ENCODE data around the gene TOMM40L.
A peak's percentile ranks its signal among the peaks of the same experiment; 100 is the strongest.
"Not testable (repeated sequence)": the region's sequence is repeated elsewhere in the genome, so short reads cannot be mapped to it uniquely, and the experiment has no call there.

TOMM40L gene

GRCh38 chr1:161222175-161223019 is 3.5 kb upstream of the TOMM40L start:
- DNase-seq = no peak

DNA sequence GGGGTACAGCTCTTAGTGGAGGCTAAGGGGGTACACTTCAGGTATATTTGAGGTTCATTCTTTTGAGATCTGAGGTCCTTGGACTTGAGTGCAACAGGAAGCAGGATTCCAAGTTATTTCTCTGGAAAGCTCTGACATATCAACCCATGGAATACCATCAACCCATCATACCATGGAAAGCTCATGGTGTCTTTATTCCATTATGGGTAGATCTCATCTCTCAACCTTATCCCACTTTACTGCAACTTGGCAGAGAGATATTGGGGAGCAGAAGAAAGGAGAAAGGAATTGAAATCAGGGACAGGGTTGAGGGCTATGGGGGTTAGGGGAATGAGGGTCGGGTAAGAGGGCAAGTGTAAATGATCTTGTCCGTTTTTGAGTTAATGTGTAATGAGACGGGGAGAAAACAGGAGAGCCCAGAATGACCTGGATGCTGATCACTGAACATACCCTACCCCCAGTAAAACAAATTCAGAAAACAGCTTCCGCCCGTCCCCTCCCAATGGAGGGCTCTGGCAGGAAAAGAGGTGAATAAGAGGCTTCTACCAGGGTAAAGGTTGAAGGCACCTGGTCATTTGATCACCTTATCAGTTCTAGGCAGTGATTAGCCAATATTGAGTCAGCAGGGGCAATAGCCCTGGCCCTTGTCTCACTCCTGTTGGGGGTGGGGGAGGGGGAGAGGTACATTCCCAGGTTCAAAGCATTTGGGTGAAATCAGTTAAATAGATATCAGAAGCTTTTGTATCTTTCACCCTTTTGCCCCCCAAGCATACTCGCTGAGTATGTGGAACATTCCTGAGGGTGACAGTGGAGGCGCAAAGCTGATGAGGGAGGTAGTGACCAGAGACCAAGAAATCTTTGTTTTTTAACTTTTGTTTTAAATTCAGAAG is 1.8 kb upstream of the TOMM40L start:
- no peak for DNase-seq

DNA sequence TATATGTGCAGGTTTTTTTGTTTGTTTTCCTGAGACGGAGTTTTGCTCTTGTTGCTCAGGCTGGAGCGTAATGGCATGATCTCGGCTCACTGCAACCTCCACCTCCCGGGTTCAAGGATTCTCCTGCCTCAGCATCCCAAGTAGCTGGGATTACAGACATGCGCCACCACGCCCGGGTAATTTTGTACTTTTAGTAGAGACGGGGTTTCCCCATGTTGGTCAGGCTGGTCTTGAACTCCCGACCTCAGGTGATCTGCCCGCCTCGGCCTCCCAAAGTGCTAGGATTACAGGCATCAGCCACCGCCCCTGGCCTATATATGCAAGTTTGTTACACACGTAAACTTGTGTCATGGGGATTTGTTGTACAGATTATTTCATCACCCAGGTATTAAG is 1.2 kb upstream of the TOMM40L start:
- DNase-seq = not testable (repeated sequence)

DNA sequence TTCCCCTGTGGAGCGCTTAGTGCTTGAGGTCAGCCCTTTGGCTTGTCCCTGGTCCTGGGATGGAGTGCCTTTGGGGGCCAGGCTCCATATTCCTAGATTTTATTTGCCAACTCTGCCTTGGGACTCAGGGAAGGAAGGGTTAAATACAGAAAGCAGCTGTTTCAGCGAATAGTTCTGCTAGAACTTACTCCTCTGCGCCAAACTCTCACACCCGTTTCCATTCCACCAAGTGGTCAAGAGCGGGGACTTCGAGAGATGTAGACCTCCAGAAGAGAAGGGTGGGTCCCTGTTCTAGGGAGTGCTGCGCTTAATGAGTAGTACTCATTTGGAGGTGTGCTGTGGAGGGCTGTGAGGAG is 704 bp upstream of the TOMM40L start:
- no peak for DNase-seq

DNA sequence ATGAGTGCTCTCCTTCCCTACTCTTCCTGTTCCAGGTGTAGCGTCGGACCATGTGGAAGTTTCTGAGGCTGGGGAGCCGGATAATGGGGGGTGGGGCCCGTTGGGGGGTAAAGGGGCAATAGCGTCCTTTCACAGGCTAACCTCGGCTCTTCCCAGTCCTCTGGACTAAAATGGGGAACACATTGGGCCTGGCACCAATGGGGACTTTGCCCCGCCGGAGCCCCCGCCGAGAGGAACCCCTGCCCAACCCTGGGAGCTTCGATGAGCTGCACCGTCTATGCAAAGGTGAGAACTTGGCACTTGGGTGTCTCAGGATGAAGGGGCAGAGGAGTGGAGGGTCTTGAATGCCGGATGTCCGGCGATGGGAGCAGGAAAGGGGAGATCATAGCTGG is 456 bp downstream of the TOMM40L start:
- no peak for DNase-seq

DNA sequence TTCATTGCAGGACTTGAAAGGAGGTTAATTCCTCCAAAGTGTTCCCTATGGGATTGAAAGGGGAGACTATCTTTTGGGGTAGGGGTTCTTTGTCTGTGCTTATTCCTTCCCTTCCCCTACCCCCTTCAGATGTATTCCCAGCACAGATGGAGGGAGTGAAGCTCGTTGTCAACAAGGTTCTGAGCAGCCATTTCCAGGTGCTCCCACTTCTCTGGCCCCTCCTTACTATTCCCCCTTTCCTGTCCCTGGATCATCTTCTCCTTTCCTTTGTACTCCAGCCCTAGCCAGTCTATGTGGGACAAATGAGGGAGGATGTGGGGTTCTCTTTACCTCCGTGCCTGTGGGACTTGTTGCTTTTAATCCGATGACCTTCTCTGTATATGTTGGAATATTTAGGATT is 899 bp downstream of the TOMM40L start:
- DNase-seq = no peak

GRCh38 chr1:161227196-161227871 is 1.5 kb downstream of the TOMM40L start:
- DNase-seq = peak; percentile 95 to 96

- DNase-seq = no peak
Observed at GRCh38 chr1:161228032-161228431, 2.2 kb downstream of the TOMM40L start.

- DNase-seq = no peak
Observed at GRCh38 chr1:161229896-161230295, 4.0 kb downstream of the TOMM40L start.

DNA sequence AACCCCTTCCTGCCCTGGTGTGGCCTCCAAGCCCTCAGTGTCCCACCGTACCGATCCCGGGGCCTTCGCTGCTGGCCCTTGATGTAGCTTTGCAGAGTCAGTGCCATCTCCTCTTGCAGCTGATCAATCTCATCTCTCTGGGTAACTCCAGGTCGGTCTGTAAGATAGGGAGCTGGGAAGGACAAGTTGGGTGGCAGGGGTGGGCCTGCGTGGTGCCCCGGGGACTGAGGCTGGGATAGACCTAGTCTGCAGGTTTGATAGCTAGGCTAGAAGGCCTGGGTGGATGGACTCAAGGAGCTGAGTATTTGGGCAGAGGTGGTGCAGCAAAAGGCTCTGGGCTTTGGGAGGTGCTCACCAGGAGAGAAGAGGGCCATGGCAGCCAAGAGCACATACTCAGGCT is 4.9 kb downstream of the TOMM40L start:
- no peak for DNase-seq

DNA sequence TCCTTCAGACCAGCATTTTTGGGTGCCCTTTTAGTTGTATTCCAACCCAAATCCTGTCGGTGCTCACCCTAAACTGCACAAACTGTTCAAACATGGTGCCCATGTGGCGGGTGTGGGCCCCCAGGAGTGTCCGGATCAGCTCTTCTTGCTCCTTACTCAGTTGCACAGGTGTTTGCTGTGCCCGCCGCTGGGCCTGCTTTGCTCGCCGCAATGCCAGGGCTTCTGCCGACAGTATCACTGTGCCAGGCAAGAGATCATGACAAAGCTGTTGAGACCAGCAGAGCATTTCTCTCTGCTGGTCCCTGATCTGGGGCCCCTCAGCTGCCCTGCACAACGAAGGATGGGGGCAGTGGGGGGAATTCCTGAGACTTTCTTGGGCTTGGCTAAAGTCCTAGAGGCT is 7.2 kb downstream of the TOMM40L start:
- DNase-seq = no peak

GRCh38 chr1:161235957-161236775 is 10.3 kb downstream of the TOMM40L start:
- no peak for DNase-seq

GRCh38 chr1:161238039-161238473 is 12.2 kb downstream of the TOMM40L start, which contains the start of gene NR1I3:
NR1I3 (minus strand) TSS chr1:161238203; CDS start chr1:161236565, 1,638 bp downstream.
- no peak for DNase-seq

GRCh38 chr1:161241682-161242081 is 15.8 kb downstream of the TOMM40L start:
- no peak for DNase-seq

- DNase-seq = no peak
Observed at GRCh38 chr1:161242313-161242712, 16.5 kb downstream of the TOMM40L start.

DNA sequence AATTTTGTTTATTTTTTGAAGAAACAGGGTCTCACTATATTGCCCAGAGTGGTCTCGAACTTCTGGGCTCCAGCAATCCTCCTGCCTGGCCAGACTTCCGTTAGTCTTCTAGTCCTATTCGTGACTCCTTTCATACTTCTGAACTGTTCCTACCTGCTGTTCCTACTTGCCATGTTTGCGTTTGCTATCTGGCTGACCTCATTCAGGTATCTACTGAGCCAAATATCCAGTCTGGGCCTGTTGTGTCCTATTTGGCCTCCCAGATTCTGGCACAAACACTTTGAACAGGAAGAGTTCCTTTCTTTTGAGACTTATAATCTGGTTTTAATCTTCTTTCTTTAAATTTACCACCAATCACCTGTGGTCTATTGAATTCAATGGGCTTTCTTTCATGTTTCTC is 19.0 kb downstream of the TOMM40L start:
- no peak for DNase-seq

DNA sequence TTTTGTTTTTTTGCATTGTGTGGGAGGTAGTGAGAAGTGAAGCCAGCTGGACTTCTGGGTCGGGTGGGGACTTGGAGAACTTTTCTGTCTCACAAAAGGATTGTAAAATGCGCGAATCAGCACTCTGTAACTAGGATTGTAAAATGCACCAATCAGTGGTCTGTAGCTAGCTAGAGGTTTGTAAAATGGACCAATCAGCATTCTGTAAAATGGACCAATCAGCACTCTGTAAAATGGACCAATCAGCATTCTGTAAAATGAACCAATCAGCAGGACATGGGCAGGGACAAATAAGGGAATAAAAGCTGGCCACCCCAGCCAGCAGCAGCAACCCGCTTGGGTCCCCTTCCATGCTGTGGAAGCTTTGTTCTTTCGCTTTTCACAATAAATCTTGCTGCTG is 24.2 kb downstream of the TOMM40L start:
- DNase-seq = not testable (repeated sequence)

GRCh38 chr1:161250829-161251228 is 25.0 kb downstream of the TOMM40L start:
- no peak for DNase-seq

DNA sequence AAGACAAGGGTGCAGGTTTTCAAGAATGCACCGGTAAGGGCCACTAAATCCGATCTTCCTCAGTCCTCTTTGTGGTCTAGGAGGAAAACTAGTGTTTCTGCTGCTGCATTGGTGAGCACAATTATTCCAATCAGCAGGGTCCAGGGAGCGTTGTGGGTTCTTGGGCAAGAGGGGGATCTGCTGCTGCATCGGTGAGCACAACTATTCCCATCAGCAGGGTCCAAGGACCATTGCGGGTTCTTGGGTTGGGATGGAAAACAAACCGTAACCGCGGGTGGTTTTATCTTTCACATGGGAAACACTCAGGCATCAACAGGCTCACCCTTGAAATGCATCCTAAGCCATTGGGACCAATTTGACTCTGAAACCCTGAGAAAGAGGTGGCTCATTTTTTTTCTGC is 25.7 kb downstream of the TOMM40L start:
- no peak for DNase-seq

DNA sequence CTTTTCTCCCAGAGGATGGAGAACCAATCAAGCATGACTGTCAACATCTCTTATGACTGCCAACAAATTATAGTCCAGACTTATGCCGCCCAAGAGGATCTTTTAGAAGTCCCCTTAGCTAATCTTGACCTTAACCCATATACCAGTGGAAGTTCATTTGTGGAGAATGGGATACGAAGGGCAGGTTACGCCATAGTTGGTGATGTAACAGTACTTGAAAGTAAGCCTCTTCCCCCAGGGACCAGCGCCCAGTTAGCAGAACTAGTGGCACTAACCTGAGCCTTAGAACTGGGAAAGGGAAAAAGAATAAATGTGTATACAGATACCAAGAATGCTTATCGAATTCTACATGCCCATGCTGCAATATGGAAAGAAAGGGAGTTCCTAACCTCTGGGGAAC is 29.4 kb downstream of the TOMM40L start:
- DNase-seq = not testable (repeated sequence)

- not testable (repeated sequence) for DNase-seq
Observed at GRCh38 chr1:161255955-161256520, 30.2 kb downstream of the TOMM40L start.

GRCh38 chr1:161257109-161257508 is 31.2 kb downstream of the TOMM40L start:
- not testable (repeated sequence) for DNase-seq

All from stimulated activated CD4-positive, alpha-beta T cell treated with anti-CD3 and anti-CD28 coated beads, Interleukin-2, amount 100 ng/mL, for 24 hours (primary cell).